PFSK-1 (cell line): Measurements from ENCODE around the gene MOB3A.

Experiments
- FOXP2 ChIP-seq: optimal IDR thresholded peaks from 2 replicates; pipeline ENCODE3; 2011; ENCODE audit warnings: borderline replicate concordance, control low read depth, inconsistent platforms; ENCODE audit not compliant: insufficient read depth; ENCODE audit errors: extremely low read length, extremely low read depth
- POLR2AphosphoS5 ChIP-seq: IDR thresholded peaks from 2 replicates; pipeline ENCODE4 v1.6.1; 2012; ENCODE audit warnings: low read depth, mild to moderate bottlenecking, control low read depth, low read length, moderate library complexity
- REST ChIP-seq, 2 experiments: IDR thresholded peaks; 2 replicates each; pipeline versions ENCODE4 v1.6.1 to v1.8.0; 2011 to 2012; ENCODE audit warnings: low read depth in 2 of 2, low read length in 2 of 2, control low read depth in 1 of 2, inconsistent platforms in 1 of 2, mild to moderate bottlenecking in 1 of 2, moderate library complexity in 1 of 2; ENCODE audit not compliant: insufficient read depth in 1 of 2
- SIN3A ChIP-seq: IDR thresholded peaks from 2 replicates; pipeline ENCODE4 v1.6.1; 2012; ENCODE audit warnings: mild to moderate bottlenecking, low read length, moderate library complexity, borderline replicate concordance; ENCODE audit not compliant: insufficient read depth
- TAF1 ChIP-seq: IDR thresholded peaks from 2 replicates; pipeline ENCODE4 v1.6.1; 2012; ENCODE audit warnings: low read length, control low read depth, borderline replicate concordance; ENCODE audit not compliant: insufficient read depth

The MOB3A gene

GRCh38 chr19:2139385-2140137 is 43.4 kb upstream of the MOB3A start:
- no peak for TF ChIP-seq SIN3A
- no peak for TF ChIP-seq FOXP2
- TF ChIP-seq TAF1 = no peak
- no peak for TF ChIP-seq POLR2AphosphoS5
- no peak for TF ChIP-seq REST (IDR thresholded peaks at IDR 0.05; ENCODE audit: insufficient read depth in 1 of 2, low read depth in 2 of 2, low read length in 2 of 2)

- TF ChIP-seq SIN3A = no peak
Observed at GRCh38 chr19:2138061-2138728, 42.1 kb upstream of the MOB3A start.

GRCh38 chr19:2136796-2137195 is 40.7 kb upstream of the MOB3A start:
- no peak for TF ChIP-seq TAF1
- no peak for TF ChIP-seq REST (IDR thresholded peaks at IDR 0.05; ENCODE audit: insufficient read depth in 1 of 2, low read depth in 2 of 2, low read length in 2 of 2)
- TF ChIP-seq POLR2AphosphoS5 = no peak
- no peak for TF ChIP-seq SIN3A
- TF ChIP-seq FOXP2 = no peak

- no peak for TF ChIP-seq REST (IDR thresholded peaks at IDR 0.05; ENCODE audit: insufficient read depth in 1 of 2, low read depth in 2 of 2, low read length in 2 of 2)
- TF ChIP-seq POLR2AphosphoS5 = no peak
- TF ChIP-seq TAF1 = no peak
- no peak for TF ChIP-seq FOXP2
- TF ChIP-seq SIN3A = no peak
Observed at GRCh38 chr19:2135474-2136402, 39.6 kb upstream of the MOB3A start.

- no peak for TF ChIP-seq POLR2AphosphoS5
- TF ChIP-seq SIN3A = no peak
- TF ChIP-seq REST (IDR thresholded peaks at IDR 0.05; ENCODE audit: insufficient read depth in 1 of 2, low read depth in 2 of 2, low read length in 2 of 2) = no peak
- TF ChIP-seq FOXP2 = no peak
- no peak for TF ChIP-seq TAF1
Observed at GRCh38 chr19:2132731-2133490, 36.8 kb upstream of the MOB3A start.
